ENCODE measurements around the gene PAXX. TPM values are rescaled to one million over a fixed set of nuclear protein-coding genes. Genes with fewer than 3 reads are reported as not detected.

Gene PAXX
- total RNA-seq, 1 donor from 2014 or later = 15.3 TPM

DNA sequence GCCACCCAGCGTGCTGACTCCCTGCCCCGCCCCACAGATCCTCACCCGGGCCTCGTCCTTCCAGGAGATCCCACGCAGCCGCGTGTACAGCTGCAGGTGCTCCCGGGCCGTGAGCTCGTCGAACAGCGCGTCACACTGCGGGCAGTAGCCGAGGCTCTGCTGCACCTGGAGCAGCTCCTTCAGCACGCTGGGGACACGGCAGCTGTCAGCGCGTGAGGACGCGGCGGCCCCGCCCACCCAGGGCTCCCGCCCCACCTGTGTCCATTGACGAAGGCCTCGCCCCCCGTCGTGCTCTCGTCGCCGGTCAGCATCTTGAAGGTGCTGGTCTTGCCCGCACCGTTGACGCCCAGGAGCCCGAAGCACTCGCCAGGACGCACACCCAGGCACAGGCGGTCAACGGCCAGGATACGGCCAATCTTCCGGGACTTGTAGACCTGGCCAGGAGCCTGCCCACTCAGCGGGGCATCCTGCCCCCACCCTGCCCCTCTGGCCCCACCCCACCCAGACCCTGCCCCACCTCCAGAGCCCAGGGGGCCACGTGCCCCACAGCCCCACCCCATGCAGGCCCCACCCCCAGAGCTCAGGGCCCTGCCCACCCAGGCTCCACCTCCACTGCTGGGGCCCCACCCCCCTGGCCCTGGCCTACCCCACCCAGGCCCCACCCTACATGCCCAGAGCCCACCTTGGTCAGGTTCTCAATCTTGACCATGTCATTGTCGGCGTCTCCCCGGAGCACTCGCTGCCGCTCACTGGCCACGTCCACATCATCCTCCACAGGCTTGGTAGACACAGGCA lies 17.9 kb downstream of the PAXX start:
- DNase-seq (ENCODE audit: low read depth) (no peak), FAIRE-seq (no peak)
- H3K36me3 ChIP-seq (ENCODE audit: insufficient read depth, low read length) = no peaks in the 10 kb centered on the region
- H3K4me3 ChIP-seq (ENCODE audit: insufficient read depth, low read depth, low read length) = no peak overlapping the region
- no peak overlapping the region for H3K4me2 ChIP-seq (ENCODE audit: low read length)
- no peaks in the 10 kb centered on the region for H3K9me3 Mint-ChIP-seq (ENCODE audit: unreplicated experiment)
- no peaks in the 10 kb centered on the region for H3K4me1 Mint-ChIP-seq (ENCODE audit: low read depth, unreplicated experiment)
- H3K4me3 Mint-ChIP-seq (ENCODE audit: unreplicated experiment) = no peak overlapping the region
- no peaks in the 10 kb centered on the region for H3K9me3 ChIP-seq (ENCODE audit: insufficient read depth, low read depth, low read length)
- no peaks in the 10 kb centered on the region for H3K27me3 Mint-ChIP-seq (ENCODE audit: low read depth, unreplicated experiment)
- peaks cover 4% of the 10 kb centered on the region for H3K4me1 ChIP-seq (ENCODE audit: insufficient read depth, low read length)
- peaks cover 2% of the 10 kb centered on the region for H3K36me3 Mint-ChIP-seq (ENCODE audit: low read depth, unreplicated experiment)
- no peaks in the 10 kb centered on the region for H4K20me1 ChIP-seq (ENCODE audit: insufficient read depth, low read length)
- TF ChIP-seq EZH2 (IDR thresholded peaks at IDR 0.05; ENCODE audit: insufficient read depth, low read length) = no peak
- TF ChIP-seq, protein P1, sequence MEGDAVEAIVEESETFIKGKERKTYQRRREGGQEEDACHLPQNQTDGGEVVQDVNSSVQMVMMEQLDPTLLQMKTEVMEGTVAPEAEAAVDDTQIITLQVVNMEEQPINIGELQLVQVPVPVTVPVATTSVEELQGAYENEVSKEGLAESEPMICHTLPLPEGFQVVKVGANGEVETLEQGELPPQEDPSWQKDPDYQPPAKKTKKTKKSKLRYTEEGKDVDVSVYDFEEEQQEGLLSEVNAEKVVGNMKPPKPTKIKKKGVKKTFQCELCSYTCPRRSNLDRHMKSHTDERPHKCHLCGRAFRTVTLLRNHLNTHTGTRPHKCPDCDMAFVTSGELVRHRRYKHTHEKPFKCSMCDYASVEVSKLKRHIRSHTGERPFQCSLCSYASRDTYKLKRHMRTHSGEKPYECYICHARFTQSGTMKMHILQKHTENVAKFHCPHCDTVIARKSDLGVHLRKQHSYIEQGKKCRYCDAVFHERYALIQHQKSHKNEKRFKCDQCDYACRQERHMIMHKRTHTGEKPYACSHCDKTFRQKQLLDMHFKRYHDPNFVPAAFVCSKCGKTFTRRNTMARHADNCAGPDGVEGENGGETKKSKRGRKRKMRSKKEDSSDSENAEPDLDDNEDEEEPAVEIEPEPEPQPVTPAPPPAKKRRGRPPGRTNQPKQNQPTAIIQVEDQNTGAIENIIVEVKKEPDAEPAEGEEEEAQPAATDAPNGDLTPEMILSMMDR (IDR thresholded peaks at IDR 0.05; ENCODE audit: insufficient read depth, low read depth, low read length) = no peak
- no peak overlapping the region for H3K27ac ChIP-seq (ENCODE audit: low read depth, low read length)
- no peak overlapping the region for H3K9ac ChIP-seq (ENCODE audit: low read length)
- H3K27me3 ChIP-seq (ENCODE audit: insufficient read depth, low read length) = no peaks in the 10 kb centered on the region
- no peaks in the 10 kb centered on the region for H3K79me2 ChIP-seq (ENCODE audit: insufficient read depth, low read length)
- H3K27ac Mint-ChIP-seq (ENCODE audit: unreplicated experiment) = no peak overlapping the region
- H2AFZ ChIP-seq (ENCODE audit: low read depth, low read length) = no peak overlapping the region

DNA sequence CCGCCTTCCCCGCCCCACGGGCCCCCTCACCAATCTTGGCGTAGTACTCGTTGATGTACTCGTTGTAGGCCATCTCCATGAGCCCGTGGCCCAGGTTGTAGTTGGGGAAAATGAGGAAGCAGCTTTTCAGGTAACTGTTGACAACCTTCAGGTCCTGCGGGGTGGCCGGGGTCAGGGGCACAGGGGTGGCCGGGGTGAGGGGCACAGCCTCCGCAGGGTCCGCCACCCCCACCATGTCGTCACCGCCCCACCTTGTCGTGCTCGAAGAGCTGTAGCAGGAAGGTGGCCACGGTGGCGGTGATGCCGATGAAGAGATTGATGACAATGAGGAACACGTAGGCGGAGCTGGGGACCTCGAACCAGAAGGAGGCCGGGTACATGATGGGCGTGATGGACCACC lies 18.9 kb downstream of the PAXX start:
- Mint-ChIP-seq H3K27me3 (ENCODE audit: low read depth, unreplicated experiment) (no peaks in the 10 kb centered on the region), H3K4me1 (ENCODE audit: low read depth, unreplicated experiment) (no peaks in the 10 kb centered on the region), H3K9me3 (ENCODE audit: unreplicated experiment) (no peaks in the 10 kb centered on the region), H3K27ac (ENCODE audit: unreplicated experiment) (no peak overlapping the region), H3K4me3 (ENCODE audit: unreplicated experiment) (no peak overlapping the region), H3K36me3 (ENCODE audit: low read depth, unreplicated experiment) (peaks cover 5% of the 10 kb centered on the region)
- Histone ChIP-seq H3K27ac (ENCODE audit: low read depth, low read length) (no peak overlapping the region), H3K36me3 (ENCODE audit: insufficient read depth, low read length) (no peaks in the 10 kb centered on the region), H2AFZ (ENCODE audit: low read depth, low read length) (no peak overlapping the region), H3K9me3 (ENCODE audit: insufficient read depth, low read depth, low read length) (no peaks in the 10 kb centered on the region), H3K27me3 (ENCODE audit: insufficient read depth, low read length) (no peaks in the 10 kb centered on the region), H3K9ac (ENCODE audit: low read length) (no peak overlapping the region), H3K4me3 (ENCODE audit: insufficient read depth, low read depth, low read length) (no peak overlapping the region), H3K4me1 (ENCODE audit: insufficient read depth, low read length) (no peaks in the 10 kb centered on the region), H4K20me1 (ENCODE audit: insufficient read depth, low read length) (no peaks in the 10 kb centered on the region), H3K4me2 (ENCODE audit: low read length) (no peak overlapping the region), H3K79me2 (ENCODE audit: insufficient read depth, low read length) (no peaks in the 10 kb centered on the region)
- no peak for FAIRE-seq
- TF ChIP-seq, protein P1 (IDR thresholded peaks at IDR 0.05; ENCODE audit: insufficient read depth, low read depth, low read length) = no peak
- DNase-seq (ENCODE audit: low read depth) = no peak

Data from astrocyte (in vitro differentiated cells and primary cell).